Endothelial cell (in vitro differentiated cells): Measurements from ENCODE around the gene CCL21. TPM values are rescaled to one million over a fixed set of nuclear protein-coding genes. Genes with fewer than 3 reads are reported as not detected.
"Not testable (repeated sequence)": the region's sequence is repeated elsewhere in the genome, so short reads cannot be mapped to it uniquely, and the experiment has no call there.

ENCODE experiments used
- DNase-seq: peaks from one replicate; pipeline ENCODE4 v3.0.0; 2021; ENCODE audit warnings: low spot score
- H3K27ac Mint-ChIP-seq: one replicate; pipeline ENCODE4 v1.8.0; 2021; ENCODE audit warnings: mixed read lengths, inconsistent platforms; ENCODE audit not compliant: unreplicated experiment
- H3K27me3 Mint-ChIP-seq: one replicate; pipeline ENCODE4 v1.8.0; 2021; ENCODE audit warnings: mild to moderate bottlenecking, moderate library complexity, mixed read lengths, inconsistent platforms; ENCODE audit not compliant: unreplicated experiment
- H3K36me3 Mint-ChIP-seq: one replicate; pipeline ENCODE4 v1.8.0; 2021; ENCODE audit warnings: mild to moderate bottlenecking, low read depth, mixed read lengths, inconsistent platforms; ENCODE audit not compliant: unreplicated experiment
- H3K4me1 Mint-ChIP-seq: one replicate; pipeline ENCODE4 v1.8.0; 2021; ENCODE audit warnings: mild to moderate bottlenecking, mixed read lengths, inconsistent platforms; ENCODE audit not compliant: unreplicated experiment
- H3K4me3 Mint-ChIP-seq: one replicate; pipeline ENCODE4 v1.8.0; 2021; ENCODE audit warnings: mild to moderate bottlenecking, mixed read lengths, inconsistent platforms; ENCODE audit not compliant: unreplicated experiment
- H3K9me3 Mint-ChIP-seq: one replicate; pipeline ENCODE4 v1.8.0; 2021; ENCODE audit warnings: mixed read lengths, inconsistent platforms; ENCODE audit not compliant: unreplicated experiment
- long read RNA-seq: library from polyadenylated mRNA; unstranded; transcript quantifications from one replicate; pipeline ENCODE4 v2.0.0, GENCODE V29; 2020; ENCODE audit not compliant: unreplicated experiment
- total RNA-seq: library from RNA; stranded (reverse); fragmentation: NEBNext Ultra II Directional; extraction: Animal tissue kit (Norgen Biotek cat#: 25700); gene quantifications from one replicate; pipeline ENCODE4 v1.2.1, GENCODE V29; 2021; ENCODE audit not compliant: unreplicated experiment
- TF ChIP-seq, protein P1 (sequence below): fragments of 200-600 bp; sonication (generic); IDR thresholded peaks from one replicate; pipeline ENCODE4 v1.5.0; 2021; ENCODE audit warnings: antibody characterized with exemption; ENCODE audit not compliant: unreplicated experiment

The CCL21 gene, protein sequence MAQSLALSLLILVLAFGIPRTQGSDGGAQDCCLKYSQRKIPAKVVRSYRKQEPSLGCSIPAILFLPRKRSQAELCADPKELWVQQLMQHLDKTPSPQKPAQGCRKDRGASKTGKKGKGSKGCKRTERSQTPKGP
- total RNA-seq: not detected
- long read RNA-seq: 0 reads

DNA sequence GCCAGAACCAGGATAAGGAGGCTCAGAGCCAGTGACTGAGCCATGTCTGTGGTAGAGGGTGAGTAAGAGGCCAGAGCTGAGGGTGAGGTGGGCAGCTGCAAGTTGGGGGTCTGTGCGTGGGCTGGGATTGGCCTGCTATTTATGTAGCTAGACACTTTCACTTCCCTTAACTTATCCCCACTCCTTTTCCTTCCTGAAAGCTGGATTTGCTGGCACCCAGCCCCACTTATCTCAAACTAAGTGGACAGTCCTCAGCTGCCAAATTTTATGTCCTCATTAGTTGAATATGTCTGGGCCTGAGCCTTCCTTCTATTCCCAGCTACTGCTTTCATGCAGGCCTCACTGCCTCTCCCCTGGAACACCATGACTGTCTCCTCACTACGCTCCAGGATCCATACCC lies at the start of gene CCL21:
CCL21 (minus strand) TSS at position 114 of the 400 bp plus-strand sequence; CDS start at position 44, 70 bp downstream.
- Mint-ChIP-seq H3K4me3 (no peak within 1 kb of the TSS), H3K27me3 (no peaks in the 10 kb centered on the region), H3K27ac (no peak within 1 kb of the TSS), H3K36me3 (no peaks in the 10 kb centered on the region), H3K4me1 (no peaks in the 10 kb centered on the region), H3K9me3 (no peaks in the 10 kb centered on the region)
- DNase-seq: no peak
- TF ChIP-seq, protein P1, sequence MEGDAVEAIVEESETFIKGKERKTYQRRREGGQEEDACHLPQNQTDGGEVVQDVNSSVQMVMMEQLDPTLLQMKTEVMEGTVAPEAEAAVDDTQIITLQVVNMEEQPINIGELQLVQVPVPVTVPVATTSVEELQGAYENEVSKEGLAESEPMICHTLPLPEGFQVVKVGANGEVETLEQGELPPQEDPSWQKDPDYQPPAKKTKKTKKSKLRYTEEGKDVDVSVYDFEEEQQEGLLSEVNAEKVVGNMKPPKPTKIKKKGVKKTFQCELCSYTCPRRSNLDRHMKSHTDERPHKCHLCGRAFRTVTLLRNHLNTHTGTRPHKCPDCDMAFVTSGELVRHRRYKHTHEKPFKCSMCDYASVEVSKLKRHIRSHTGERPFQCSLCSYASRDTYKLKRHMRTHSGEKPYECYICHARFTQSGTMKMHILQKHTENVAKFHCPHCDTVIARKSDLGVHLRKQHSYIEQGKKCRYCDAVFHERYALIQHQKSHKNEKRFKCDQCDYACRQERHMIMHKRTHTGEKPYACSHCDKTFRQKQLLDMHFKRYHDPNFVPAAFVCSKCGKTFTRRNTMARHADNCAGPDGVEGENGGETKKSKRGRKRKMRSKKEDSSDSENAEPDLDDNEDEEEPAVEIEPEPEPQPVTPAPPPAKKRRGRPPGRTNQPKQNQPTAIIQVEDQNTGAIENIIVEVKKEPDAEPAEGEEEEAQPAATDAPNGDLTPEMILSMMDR: no peak

DNA sequence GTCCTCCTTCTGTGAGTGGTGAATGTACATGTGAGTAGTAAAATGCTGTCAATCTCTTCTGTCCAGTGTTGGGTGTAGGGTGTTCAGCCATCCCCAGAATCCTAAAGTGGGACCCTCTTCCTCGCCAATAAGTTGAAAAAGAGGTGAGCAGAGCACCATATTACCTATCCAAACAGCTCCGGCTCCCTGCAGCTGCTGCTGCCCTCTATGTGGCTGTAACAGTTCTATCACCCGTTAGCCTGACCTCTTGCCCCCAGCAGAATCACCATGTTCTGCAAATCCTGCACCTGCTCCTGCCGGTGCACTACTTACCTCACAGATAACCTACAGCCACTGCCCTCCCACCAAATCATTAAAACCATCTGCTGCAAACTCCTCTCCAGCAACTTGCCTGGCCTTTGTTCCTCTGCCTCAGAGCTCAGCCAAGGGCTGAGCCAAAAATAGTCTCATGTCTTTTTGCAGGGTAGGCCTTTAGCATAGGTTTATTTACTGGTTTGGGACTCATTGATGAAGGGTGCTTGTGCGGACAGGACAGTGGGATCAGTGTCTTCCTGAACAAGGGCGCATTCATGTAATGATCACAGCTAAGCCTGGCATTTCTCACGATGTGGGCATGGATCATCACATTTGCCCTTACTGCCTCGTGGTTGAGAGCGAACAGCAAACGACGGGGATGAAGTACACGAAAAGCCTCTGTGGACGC lies 49.6 kb upstream of the CCL21 start:
- H3K27ac Mint-ChIP-seq: no peak overlapping the region
- H3K4me1 Mint-ChIP-seq: no peaks in the 10 kb centered on the region
- H3K36me3 Mint-ChIP-seq: no peaks in the 10 kb centered on the region
- DNase-seq: no peak
- H3K9me3 Mint-ChIP-seq: no peaks in the 10 kb centered on the region
- TF ChIP-seq, protein P1: no peak
- no peak overlapping the region for H3K4me3 Mint-ChIP-seq
- H3K27me3 Mint-ChIP-seq: peaks cover 3% of the 10 kb centered on the region

DNA sequence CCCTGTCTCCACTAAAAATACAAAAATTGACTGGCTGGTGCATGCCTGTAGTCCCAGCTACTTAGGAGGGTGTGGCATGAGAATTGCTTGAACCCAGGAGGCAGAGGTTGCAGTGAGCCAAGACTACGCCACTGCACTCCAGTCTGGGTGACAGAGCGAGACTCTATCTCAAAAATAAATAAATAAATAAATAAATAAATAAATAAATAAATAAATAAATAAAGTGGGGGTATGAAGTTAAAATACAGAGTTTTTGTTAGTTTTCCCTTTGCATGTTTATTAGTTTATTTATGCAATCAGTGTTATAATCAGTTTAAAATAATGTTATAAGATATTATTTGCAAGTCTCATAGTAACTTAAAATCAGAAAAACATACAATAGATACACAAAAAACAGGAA lies 40.4 kb upstream of the CCL21 start:
- DNase-seq, H3K9me3 Mint-ChIP-seq, H3K36me3 Mint-ChIP-seq, H3K27me3 Mint-ChIP-seq, H3K4me3 Mint-ChIP-seq, H3K27ac Mint-ChIP-seq: not testable (repeated sequence)
- peaks cover 12% of the 10 kb centered on the region for H3K4me1 Mint-ChIP-seq

DNA sequence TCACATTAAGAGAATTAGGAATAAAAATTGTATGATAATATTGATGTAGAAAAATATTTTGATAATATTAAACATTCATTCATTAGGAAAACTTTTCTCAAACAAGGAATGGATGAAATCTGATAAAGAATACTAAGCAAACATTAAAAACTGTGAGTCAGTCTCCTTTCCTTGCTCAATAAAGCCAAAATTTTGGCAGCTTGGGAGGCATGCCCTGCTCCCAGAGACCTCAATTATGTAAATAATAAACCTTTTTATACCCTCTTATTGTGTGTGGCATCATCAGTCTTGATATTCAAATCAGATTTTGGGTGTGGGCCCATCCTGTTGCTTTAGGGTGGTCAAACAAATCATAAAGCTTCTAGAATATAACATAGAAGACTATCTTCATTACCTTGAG lies 36.6 kb upstream of the CCL21 start:
- peaks cover 5% of the 10 kb centered on the region for H3K27me3 Mint-ChIP-seq
- DNase-seq: no peak
- H3K4me3 Mint-ChIP-seq: no peak overlapping the region
- H3K4me1 Mint-ChIP-seq: peaks cover 19% of the 10 kb centered on the region
- no peaks in the 10 kb centered on the region for H3K9me3 Mint-ChIP-seq
- TF ChIP-seq, protein P1: no peak
- H3K36me3 Mint-ChIP-seq: no peaks in the 10 kb centered on the region
- no peak overlapping the region for H3K27ac Mint-ChIP-seq

DNA sequence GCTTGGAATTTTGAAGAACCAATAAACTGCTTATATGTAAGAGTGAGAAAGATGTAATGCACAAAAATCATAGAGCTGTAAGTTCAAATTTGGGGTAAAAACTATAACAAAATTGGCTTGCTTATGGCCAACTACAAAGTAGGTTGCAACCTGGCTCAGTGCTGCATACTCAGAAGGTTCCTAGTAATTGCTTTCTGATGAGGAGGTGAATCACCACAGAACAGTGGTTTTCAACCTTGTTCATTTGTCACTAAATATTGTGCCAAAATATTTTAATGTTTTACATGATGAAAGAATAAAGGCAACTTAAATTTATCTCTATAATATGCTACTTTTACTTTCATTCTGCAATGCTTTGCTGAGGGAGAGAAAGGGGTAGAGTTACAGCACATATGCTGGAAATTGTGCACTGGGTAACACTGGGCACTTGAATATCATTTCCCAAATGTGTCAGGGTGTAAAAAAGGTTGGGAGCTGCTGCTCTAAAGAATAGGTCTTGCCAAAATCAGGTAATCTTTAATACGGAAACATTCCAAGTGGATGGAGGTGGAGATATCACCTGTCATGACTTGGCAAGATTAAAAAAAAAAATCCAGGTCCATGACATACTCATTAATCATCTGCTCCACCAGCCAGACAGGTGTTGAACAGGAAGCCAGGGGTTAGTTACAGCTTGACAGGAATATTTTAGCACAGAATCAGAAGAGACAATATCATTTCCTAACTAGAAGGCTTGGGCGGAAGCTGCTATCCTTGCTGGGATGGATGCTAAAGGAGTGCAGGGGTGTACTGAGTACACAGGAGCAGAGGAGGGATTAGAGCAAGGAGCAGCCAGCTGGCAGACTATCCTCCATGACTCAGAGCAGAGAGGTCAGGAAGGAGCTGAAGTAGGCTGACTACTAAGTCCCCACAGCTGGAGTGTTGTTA lies 34.6 kb upstream of the CCL21 start:
- DNase-seq: no peak
- Mint-ChIP-seq H3K27ac (no peak overlapping the region), H3K4me3 (no peak overlapping the region), H3K36me3 (no peaks in the 10 kb centered on the region), H3K27me3 (peaks cover 8% of the 10 kb centered on the region), H3K4me1 (peaks cover 9% of the 10 kb centered on the region), H3K9me3 (no peaks in the 10 kb centered on the region)
- TF ChIP-seq, protein P1: no peak
